HG02938 (cell line): ENCODE measurements around the gene C16orf89.
"Not testable (repeated sequence)": the region's sequence is repeated elsewhere in the genome, so short reads cannot be mapped to it uniquely, and the experiment has no call there.

Source experiments
- ATAC-seq: cut with Tn5 transposase; IDR thresholded peaks from one replicate; pipeline ENCODE4 v1.9.1; 2021; ENCODE audit warnings: mild to moderate bottlenecking, moderate library complexity; ENCODE audit not compliant: unreplicated experiment

Gene C16orf89

DNA sequence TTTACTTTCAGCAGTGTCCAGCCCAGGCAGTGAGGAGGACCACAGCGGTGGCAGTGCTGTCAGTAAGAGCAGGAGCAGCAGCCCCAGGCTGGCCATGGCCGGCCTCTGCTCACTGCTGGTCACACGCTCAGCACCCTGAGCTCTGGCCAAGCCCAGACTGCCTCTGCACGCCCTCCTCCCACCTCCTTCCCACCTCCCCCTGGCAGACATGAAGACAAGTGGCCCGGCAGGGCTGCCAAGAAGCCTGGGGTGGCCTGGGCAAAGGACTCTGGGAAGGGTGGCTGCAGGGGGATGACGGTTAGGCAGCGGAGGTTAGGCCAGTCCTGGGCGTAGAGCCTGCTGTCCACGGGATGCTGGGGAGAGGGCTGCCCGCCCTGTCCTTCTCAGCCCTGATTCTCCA, at the start of gene C16orf89:
Gene C16orf89, minus strand, starts transcription at position 144 of the 400 bp plus-strand sequence. Its CDS starts 48 bp downstream, at position 96.
- ATAC-seq, result no peak

DNA sequence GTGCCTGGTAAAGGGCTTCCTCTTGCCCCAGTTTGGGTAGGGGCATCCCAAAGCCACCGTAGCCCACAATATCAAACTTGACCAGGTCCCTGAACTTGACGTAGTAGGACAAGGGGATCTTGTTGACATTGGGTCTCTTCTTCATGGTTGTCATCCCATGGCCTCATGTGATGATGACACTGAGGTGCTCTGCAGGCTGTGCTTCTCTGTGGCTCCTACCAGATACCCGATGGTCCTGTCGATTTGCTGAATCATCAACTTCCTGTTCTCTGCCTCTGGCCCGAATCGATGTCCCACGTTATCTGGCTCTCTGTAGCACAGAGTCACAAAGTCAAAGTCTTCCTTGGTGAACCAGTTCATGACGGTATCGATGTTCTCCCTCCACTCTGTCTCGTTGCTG, 45.2 kb upstream of the C16orf89 start:
- not testable (repeated sequence) for ATAC-seq

DNA sequence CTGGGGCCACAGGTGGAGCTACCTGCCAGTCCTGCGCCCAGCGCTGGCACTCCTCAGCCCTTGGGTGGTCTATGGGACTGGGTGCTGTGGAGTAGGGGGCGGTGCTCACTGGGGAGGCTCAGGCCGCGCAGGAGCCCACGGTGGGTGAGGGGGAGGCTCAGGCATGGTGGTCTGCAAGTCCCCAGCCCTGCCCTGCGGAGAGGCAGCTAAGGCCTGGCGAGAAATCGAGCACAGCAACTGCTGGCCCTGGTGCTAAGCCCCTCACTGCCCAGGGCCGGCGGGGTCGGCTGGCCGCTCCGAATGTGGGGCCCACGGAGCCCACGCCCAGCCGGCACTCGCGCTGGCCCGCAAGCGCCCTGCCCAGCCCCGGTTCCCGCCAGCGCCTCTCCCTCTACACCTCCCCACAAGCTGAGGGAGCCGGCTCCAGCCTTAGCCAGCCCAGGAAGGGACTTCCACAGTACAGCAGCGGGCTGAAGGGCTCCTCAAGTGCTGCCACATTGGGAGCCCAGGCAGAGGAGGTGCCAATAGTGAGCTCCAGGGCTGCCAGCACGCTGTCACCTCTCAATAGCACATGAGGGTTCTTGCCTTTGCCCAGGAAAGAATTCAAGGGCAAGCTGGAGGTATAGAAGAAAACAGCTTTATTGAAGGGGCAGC, 42.9 kb upstream of the C16orf89 start:
- no peak for ATAC-seq

DNA sequence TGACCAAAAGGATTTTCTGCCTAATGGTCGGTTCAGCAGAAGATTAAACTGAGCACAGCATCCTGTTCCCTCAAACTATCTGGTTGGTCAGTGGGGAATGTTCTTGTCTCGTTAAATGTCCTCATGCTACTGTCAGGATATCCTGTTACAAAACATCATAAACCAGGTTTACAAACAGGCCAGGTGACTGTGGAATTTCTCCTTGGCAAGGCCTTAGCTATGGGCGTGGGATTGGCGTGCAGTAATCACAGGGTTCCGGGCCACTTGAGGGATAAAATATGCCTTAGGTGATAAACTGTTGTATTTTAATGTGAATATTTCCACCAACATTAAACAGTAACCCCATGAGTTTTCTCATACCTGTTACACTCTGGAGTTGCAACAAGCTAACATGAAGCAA, 39.3 kb upstream of the C16orf89 start:
- ATAC-seq, result not testable (repeated sequence)

GRCh38 chr16:5103296-5104032, 37.7 kb upstream of the C16orf89 start:
- ATAC-seq, result not testable (repeated sequence)

DNA sequence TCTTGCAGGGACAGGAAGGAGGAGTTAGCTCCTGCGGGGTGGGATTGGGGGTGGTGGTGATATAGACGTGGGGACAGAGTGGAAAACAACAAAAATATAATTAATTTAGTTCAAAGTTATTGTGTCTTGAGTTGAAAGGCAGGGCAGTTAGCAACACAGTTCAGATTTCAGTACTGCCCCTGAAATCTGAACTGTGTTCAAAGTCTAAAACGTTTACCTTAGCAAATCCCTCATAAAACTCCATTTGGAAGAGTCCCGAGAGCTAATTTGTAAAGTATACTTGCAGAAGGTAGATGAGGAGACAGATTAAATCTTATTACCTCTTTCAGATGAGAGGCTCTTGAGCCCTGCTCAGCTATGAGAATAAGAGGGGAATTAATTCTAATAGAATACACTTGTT, 33.4 kb upstream of the C16orf89 start:
- not testable (repeated sequence) for ATAC-seq

- not testable (repeated sequence) for ATAC-seq
Measured at GRCh38 chr16:5098221-5099159, 32.7 kb upstream of the C16orf89 start.

DNA sequence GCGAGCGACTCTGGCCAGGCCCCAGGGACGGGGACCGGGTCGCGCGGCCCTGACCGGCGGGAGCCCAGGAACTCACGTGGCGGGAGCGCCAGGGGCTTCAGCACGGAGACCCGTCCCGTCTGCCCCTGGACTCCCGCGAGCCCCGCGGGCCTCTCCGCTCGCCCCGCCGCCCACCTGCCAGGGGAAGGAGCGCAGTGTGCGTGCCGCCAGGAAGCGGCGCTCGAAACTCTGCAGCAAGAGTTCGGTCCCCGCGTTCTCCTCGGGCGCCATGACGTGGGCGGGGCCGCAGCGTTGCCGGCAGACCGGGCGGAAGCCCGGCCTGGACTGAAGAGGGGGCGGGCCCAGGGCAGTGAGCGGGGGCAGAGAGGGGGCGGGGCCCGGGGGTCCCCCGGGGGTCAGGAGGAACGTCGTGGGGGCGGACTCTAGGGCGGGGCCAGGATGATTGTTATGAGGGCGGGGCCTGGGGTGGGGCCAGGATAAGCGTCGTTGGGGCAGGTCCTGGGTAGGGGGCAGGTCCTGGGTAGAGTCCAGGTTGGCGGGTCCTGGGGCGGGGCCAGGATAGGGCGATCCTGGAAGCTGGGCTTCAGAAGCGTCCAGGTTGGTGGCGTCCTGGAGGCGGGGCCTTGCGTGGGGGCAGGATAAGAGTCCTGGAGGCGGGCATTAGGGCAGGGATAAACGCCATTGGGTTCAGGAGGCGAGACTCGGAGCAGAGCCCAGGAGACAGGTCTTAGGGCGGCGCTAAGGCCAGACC, 31.9 kb upstream of the C16orf89 start, which contains the start of gene EEF2KMT:
Gene EEF2KMT, minus strand, starts transcription at position 326 of the 751 bp plus-strand sequence. Its CDS starts 56 bp downstream, at position 270.
- ATAC-seq, result peak; percentile 97

DNA sequence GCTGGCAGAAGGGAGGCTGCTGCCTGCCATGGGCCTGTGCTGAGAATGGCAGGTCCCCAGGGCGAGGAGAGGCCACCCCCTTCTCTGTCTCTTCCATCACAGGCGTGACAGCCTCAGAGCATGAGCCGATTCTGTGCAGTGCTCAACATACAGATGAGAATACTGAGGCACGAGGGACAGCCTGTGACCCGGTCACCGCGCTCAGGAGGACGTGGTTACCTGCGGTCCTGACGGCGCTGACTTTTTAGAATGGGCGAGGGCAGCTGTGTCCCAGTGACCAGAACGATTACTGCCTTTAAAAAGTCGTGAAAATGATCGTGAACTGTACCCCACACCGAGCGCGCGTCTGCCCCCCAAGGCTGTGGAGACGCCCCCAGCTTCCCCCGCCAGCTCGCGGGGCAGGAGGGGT, 31.3 kb upstream of the C16orf89 start:
- not testable (repeated sequence) for ATAC-seq

GRCh38 chr16:5096437-5097060, 30.8 kb upstream of the C16orf89 start:
- ATAC-seq, result not testable (repeated sequence)

DNA sequence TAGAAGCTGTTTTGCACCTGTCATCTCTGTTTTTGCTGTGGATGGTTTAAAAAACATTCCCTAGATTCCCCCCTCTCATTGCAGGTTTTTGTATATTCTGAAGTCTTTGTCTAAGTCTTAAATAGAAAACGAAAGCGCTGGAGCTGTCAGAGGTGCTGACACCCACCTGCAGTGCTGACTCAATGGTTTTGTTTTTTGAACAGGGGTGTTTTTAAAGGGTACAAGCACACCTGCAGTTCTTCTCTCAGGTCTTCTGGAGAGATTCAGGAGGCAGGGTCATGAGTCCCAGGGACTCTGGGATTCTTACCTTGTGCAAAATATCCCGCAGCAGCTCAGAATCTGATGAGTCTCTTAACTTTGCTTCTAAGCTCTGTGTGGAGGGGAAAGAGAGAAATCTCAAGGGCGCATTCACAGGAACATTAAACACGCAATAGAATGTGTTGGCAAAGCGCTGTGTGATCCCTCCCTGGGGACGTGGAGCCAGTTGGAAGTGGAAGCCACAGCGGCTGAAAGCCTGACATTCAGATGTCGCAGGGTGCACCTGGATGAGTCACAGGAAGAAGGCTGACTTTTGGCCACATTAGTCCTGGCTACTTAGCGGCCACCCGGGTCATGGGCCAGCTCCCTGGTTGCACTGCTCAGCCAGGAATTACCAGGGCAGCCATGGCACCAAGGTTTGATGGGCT, 29.5 kb upstream of the C16orf89 start:
- not testable (repeated sequence) for ATAC-seq

- ATAC-seq, result not testable (repeated sequence)
Measured at GRCh38 chr16:5093746-5094145, 28.0 kb upstream of the C16orf89 start.

DNA sequence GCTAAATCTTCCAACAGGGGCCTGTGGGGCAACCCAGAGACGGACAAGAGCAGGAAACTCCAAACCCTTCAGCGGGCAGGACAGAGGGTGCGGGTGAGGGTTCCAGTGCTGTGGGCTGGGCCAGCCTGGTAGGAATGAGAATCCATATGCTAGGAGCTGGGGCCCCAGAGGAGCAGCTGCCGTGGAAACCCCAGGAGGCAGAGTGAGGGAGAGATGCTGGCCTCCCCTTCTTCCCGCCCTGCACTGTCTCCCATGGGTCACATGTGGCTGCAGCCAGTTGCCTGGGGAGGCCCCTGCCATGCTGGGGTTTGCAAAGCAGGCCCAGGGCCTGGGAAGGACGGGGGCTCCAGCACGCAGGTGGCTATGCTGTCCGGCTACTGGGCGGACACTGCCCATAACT, 27.3 kb upstream of the C16orf89 start:
- ATAC-seq, result not testable (repeated sequence)

- not testable (repeated sequence) for ATAC-seq
Measured at GRCh38 chr16:5090592-5090991, 24.8 kb upstream of the C16orf89 start.

DNA sequence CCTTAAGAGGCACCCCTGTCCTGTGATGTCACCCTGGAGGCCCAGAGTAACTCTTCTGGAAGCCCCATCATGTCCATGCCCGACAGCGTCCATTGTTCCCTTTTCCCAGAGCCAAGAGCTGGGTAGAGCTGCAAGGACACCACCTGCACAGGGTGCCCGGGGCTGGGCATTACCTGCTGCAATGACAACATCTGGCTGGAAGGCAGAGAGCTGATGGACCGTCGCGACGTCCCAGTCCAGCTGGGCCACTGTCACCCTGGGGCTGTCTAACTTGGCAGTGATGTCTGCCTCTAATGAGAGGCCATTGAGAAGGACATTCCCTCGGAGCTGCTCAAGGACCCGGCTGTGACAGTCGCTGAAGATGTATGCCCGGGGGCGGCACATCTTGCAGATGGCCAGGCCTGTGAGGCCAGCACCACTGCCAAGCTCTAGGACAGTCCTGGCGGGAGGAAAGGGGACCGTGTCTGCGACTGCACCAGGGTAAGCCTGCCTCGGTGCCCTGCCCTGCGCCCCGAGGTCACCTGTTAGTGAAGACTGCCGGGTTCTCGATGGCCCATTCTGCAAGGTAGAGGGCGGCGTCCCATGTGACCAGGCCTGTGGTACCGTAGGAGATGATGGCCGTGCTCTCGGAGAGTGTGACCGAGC, 24.3 kb upstream of the C16orf89 start:
- not testable (repeated sequence) for ATAC-seq

DNA sequence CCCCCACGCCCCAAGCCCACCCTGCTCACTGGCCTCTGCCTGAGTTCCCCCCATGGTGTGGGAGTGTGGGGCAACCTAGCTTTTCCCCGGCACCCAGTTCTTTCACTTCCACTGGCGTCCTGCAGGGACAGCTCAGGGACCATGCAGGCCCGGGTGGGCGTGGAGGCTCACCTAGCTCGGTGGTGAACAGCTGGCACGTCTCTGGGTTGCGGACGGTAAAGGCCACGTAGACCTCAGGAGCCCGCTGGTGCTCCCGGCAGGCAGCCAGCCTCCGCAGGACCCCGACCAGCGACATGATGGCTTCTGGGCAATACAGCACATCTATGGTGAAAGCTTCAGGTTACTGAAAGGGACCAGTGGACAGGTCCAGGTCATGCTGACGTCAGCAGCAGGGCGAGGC, 23.2 kb upstream of the C16orf89 start:
- not testable (repeated sequence) for ATAC-seq

- not testable (repeated sequence) for ATAC-seq
Measured at GRCh38 chr16:5088086-5088790, 22.5 kb upstream of the C16orf89 start.

GRCh38 chr16:5085716-5086115, 20.0 kb upstream of the C16orf89 start:
- ATAC-seq, result not testable (repeated sequence)
